Hematopoietic multipotent progenitor cell treated with erythropoietin and hydrocortisone succinate and interleukin-3 and kit ligand, for 8 days (in vitro differentiated cells): ENCODE data around the gene DCBLD1.

Source experiments
- DNase-seq: peaks from one replicate; pipeline ENCODE4 v3.0.0-alpha.2; 2015

Gene DCBLD1

GRCh38 chr6:117531809-117532725, 49.6 kb downstream of the DCBLD1 start:
- DNase-seq = no peak

GRCh38 chr6:117533775-117534174, 51.3 kb downstream of the DCBLD1 start:
- DNase-seq = no peak

- DNase-seq = no peak
These were observed 52.5 kb downstream of the DCBLD1 start for GRCh38 chr6:117534974-117535373.

GRCh38 chr6:117536317-117536716, 53.8 kb downstream of the DCBLD1 start:
- DNase-seq = no peak

GRCh38 chr6:117538615-117539014, 56.1 kb downstream of the DCBLD1 start:
- DNase-seq = no peak

- no peak for DNase-seq
These were observed 58.2 kb downstream of the DCBLD1 start for GRCh38 chr6:117540670-117541069.

GRCh38 chr6:117542493-117542892, 60.0 kb downstream of the DCBLD1 start:
- DNase-seq = no peak

GRCh38 chr6:117544716-117545115, 62.2 kb downstream of the DCBLD1 start:
- peak; percentile 54 for DNase-seq

GRCh38 chr6:117545161-117545595, 62.7 kb downstream of the DCBLD1 start:
- DNase-seq = no peak

GRCh38 chr6:117546674-117547073, 64.2 kb downstream of the DCBLD1 start:
- no peak for DNase-seq

- DNase-seq = peak; percentile 73
These were observed 65.5 kb downstream of the DCBLD1 start for GRCh38 chr6:117547688-117548621.

- no peak for DNase-seq
These were observed 66.4 kb downstream of the DCBLD1 start for GRCh38 chr6:117548797-117549301.

GRCh38 chr6:117549611-117550010, 67.1 kb downstream of the DCBLD1 start:
- DNase-seq = no peak

GRCh38 chr6:117550078-117550600, 67.7 kb downstream of the DCBLD1 start:
- no peak for DNase-seq

GRCh38 chr6:117550618-117551242, 68.3 kb downstream of the DCBLD1 start:
- DNase-seq = no peak

- DNase-seq = no peak
These were observed 70.1 kb downstream of the DCBLD1 start for GRCh38 chr6:117552618-117553017.

- DNase-seq = no peak
These were observed 70.7 kb downstream of the DCBLD1 start for GRCh38 chr6:117553142-117553541.

GRCh38 chr6:117555262-117555849, 72.9 kb downstream of the DCBLD1 start:
- DNase-seq = no peak

- DNase-seq = peak; percentile 63
These were observed 73.5 kb downstream of the DCBLD1 start for GRCh38 chr6:117555882-117556498.

GRCh38 chr6:117557951-117558350, 75.5 kb downstream of the DCBLD1 start:
- no peak for DNase-seq

GRCh38 chr6:117558818-117559217, 76.3 kb downstream of the DCBLD1 start:
- no peak for DNase-seq

- no peak for DNase-seq
These were observed 76.8 kb downstream of the DCBLD1 start for GRCh38 chr6:117559299-117559698.
